ENCODE data around the gene CCDC57. TPM values are rescaled to one million over a fixed set of nuclear protein-coding genes. Genes with fewer than 3 reads are reported as not detected.

CCDC57 gene
- total and polyA plus RNA-seq, 9 of the 15 experiments (the other 6 are each of a cell fraction or from before 2014, with no cell fraction given): 0.83 to 36.2 (median 13.6) TPM

DNA sequence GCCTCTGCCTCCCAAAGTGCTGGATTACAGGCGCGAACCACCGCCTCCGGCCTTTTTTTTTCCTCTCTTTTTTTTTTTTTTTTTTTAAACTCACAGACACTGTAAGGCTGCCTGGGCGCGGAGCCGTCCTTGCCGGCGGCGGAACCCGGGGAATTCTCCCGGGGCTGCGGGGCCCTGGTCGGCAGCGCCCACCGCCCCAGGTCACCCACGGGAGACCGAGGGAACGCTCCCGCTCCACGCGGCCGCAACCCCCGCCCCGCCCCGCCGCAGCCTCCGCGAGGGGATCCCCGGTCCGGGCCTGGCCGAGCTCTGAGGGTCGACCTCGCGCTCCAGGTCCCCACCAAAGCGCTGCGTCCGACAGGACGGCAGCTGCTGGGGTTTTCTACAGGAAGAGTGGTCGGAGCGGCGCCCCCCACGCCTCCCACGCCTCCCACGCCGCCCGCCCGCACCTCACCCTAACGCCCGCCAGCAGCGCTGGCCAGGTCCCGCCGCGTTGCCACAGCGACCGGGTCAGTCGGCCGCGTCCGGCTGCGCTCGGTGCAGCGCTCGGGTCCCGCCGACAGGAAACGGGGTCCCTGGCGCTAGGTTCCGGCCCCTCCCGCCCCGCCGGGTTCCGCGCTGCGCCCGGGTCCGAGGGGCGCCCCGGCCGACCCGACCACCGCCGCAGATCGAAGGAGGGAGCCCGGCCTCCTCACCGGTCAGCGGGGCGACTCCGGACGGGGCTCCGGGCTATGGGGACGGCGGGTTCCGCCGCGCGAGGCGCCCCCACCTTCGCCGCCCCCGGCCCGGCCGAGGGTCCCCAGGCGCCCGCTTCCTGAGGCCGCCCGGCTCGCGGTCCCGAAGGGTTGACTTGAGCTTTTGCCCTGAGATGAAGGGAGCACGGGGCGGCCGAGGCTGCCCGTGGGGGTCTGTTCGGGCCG is at the start of gene CCDC57 (continued):
- peak; percentile 14 for TF ChIP-seq PHF20 (IDR thresholded peaks at IDR 0.05; ENCODE audit: partially characterized antibody)
- TF ChIP-seq ARID3A (IDR thresholded peaks at IDR 0.05; ENCODE audit: borderline replicate concordance, low read depth, low read length): 0 out of 2 replicates have a peak, but pooled peaks have one; percentile 20
- TF ChIP-seq ARID4B (CRISPR knock-in tag; IDR thresholded peaks at IDR 0.05): peak; percentile 95; the same call in 1 of the 2 replicates
- TF ChIP-seq XRCC5 (IDR thresholded peaks at IDR 0.05; ENCODE audit: low read depth, low read length): peak; percentile 78; the same call in 1 of the 2 replicates
- TF ChIP-seq CXXC5 (CRISPR knock-in tag; IDR thresholded peaks at IDR 0.05): peak; percentile 89
- TF ChIP-seq BCOR (IDR thresholded peaks at IDR 0.05): 0 out of 2 replicates have a peak, but pooled peaks have one; percentile 49
- peak; percentile 12; the same call in 1 of the 2 replicates for TF ChIP-seq CREB1 (IDR thresholded peaks at IDR 0.05)
- TF ChIP-seq CREB1 (CRISPR knock-in tag; IDR thresholded peaks at IDR 0.05): 0 out of 2 replicates have a peak, but pooled peaks have one; percentile 38
- TF ChIP-seq EP300 (IDR thresholded peaks at IDR 0.05; ENCODE audit: low read length): peak; percentile 19; the same call in 1 of the 2 replicates
- TF ChIP-seq, protein P1, sequence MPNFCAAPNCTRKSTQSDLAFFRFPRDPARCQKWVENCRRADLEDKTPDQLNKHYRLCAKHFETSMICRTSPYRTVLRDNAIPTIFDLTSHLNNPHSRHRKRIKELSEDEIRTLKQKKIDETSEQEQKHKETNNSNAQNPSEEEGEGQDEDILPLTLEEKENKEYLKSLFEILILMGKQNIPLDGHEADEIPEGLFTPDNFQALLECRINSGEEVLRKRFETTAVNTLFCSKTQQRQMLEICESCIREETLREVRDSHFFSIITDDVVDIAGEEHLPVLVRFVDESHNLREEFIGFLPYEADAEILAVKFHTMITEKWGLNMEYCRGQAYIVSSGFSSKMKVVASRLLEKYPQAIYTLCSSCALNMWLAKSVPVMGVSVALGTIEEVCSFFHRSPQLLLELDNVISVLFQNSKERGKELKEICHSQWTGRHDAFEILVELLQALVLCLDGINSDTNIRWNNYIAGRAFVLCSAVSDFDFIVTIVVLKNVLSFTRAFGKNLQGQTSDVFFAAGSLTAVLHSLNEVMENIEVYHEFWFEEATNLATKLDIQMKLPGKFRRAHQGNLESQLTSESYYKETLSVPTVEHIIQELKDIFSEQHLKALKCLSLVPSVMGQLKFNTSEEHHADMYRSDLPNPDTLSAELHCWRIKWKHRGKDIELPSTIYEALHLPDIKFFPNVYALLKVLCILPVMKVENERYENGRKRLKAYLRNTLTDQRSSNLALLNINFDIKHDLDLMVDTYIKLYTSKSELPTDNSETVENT (CRISPR knock-in tag; IDR thresholded peaks at IDR 0.05): 0 out of 2 replicates have a peak, but pooled peaks have one; percentile 36
- TF ChIP-seq E2F6 (IDR thresholded peaks at IDR 0.05; ENCODE audit: borderline replicate concordance in 1 of 2, extremely low read depth in 1 of 2, insufficient read depth in 1 of 2, insufficient read length in 1 of 2, low read depth in 1 of 2, low read length in 1 of 2, poor library complexity in 1 of 2, severe bottlenecking in 1 of 2): peak; percentile 39 to 70
- TF ChIP-seq HNRNPLL (IDR thresholded peaks at IDR 0.05; ENCODE audit: low read depth, low read length, poor library complexity, severe bottlenecking): peak; percentile 96
- TF ChIP-seq, protein P2, sequence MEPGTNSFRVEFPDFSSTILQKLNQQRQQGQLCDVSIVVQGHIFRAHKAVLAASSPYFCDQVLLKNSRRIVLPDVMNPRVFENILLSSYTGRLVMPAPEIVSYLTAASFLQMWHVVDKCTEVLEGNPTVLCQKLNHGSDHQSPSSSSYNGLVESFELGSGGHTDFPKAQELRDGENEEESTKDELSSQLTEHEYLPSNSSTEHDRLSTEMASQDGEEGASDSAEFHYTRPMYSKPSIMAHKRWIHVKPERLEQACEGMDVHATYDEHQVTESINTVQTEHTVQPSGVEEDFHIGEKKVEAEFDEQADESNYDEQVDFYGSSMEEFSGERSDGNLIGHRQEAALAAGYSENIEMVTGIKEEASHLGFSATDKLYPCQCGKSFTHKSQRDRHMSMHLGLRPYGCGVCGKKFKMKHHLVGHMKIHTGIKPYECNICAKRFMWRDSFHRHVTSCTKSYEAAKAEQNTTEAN (CRISPR knock-in tag; IDR thresholded peaks at IDR 0.05): 0 out of 2 replicates have a peak, but pooled peaks have one; percentile 19
- peak; percentile 91 for TF ChIP-seq CTBP1 (IDR thresholded peaks at IDR 0.05; ENCODE audit: borderline replicate concordance)
